SH-SY5Y (cell line): ENCODE data around the gene CEACAM16.

Experiments
- GATA2 ChIP-seq: IDR thresholded peaks from 2 replicates; pipeline ENCODE4 v1.6.1; 2011; ENCODE audit warnings: mild to moderate bottlenecking, low read depth, low read length
- GATA3 ChIP-seq: IDR thresholded peaks from 2 replicates; pipeline ENCODE4 v1.6.1; 2011; ENCODE audit warnings: low read depth, mild to moderate bottlenecking, low read length, moderate library complexity

Gene CEACAM16

GRCh38 chr19:44666852-44667556 lies 31.9 kb upstream of the CEACAM16 start:
- no peak for TF ChIP-seq GATA2
- TF ChIP-seq GATA3: no peak

GRCh38 chr19:44668985-44669764 lies 29.8 kb upstream of the CEACAM16 start:
- TF ChIP-seq GATA2 (no peak), GATA3 (no peak)

GRCh38 chr19:44671400-44671799 lies 27.6 kb upstream of the CEACAM16 start, which contains the start of gene CEACAM19:
Gene CEACAM19 (plus strand): TSS chr19:44671482. CDS start chr19:44671932, 450 bp downstream.
- TF ChIP-seq GATA2 (no peak), GATA3 (no peak)

GRCh38 chr19:44672226-44672625 lies 26.7 kb upstream of the CEACAM16 start:
- TF ChIP-seq GATA2 (no peak), GATA3 (no peak)

- TF ChIP-seq GATA2 (no peak), GATA3 (no peak)
Measured at GRCh38 chr19:44673510-44673909, 25.4 kb upstream of the CEACAM16 start.

- TF ChIP-seq GATA3 (no peak), GATA2 (no peak)
Measured at GRCh38 chr19:44675521-44675920, 23.4 kb upstream of the CEACAM16 start.

- TF ChIP-seq GATA2 (no peak), GATA3 (no peak)
Measured at GRCh38 chr19:44677019-44677811, 21.7 kb upstream of the CEACAM16 start.

- no peak for TF ChIP-seq GATA2
- no peak for TF ChIP-seq GATA3
Measured at GRCh38 chr19:44680536-44680935, 18.4 kb upstream of the CEACAM16 start.

GRCh38 chr19:44681992-44682790 lies 16.8 kb upstream of the CEACAM16 start:
- TF ChIP-seq GATA3 (no peak), GATA2 (no peak)

GRCh38 chr19:44682807-44683206 lies 16.1 kb upstream of the CEACAM16 start:
- TF ChIP-seq GATA3: no peak

- no peak for TF ChIP-seq GATA3
- TF ChIP-seq GATA2: no peak
Measured at GRCh38 chr19:44683434-44684210, 15.3 kb upstream of the CEACAM16 start.

- TF ChIP-seq GATA3 (no peak), GATA2 (no peak)
Measured at GRCh38 chr19:44684892-44685863, 13.8 kb upstream of the CEACAM16 start.
